Activated naive CD4-positive, alpha-beta T cell treated with anti-CD3 and anti-CD28 coated beads for 36 hours (primary cell): ENCODE data around the gene CTNNA2. TPM values are rescaled to one million over a fixed set of nuclear protein-coding genes. Genes with fewer than 3 reads are reported as not detected.

Source experiments
- CTCF ChIA-PET: fragments of 350-600 bp; sonication (Branson Sonifier 250); formaldehyde crosslinking; loops from one replicate; lab custom pipeline; 2021; ENCODE audit warnings: antibody characterized with exemption; lab: Charles Lee
- DNase-seq: peaks from one replicate; pipeline ENCODE4 v3.0.0-alpha.2; 2020
- H3K27ac Mint-ChIP-seq: one replicate; pipeline ENCODE4 v1.8.0; 2021; ENCODE audit warnings: mild to moderate bottlenecking, mixed read lengths
- H3K27me3 Mint-ChIP-seq: one replicate; pipeline ENCODE4 v1.8.0; 2021; ENCODE audit warnings: low read depth, mixed read lengths
- H3K36me3 Mint-ChIP-seq: one replicate; pipeline ENCODE4 v1.8.0; 2021; ENCODE audit warnings: low read depth, mixed read lengths
- H3K4me1 Mint-ChIP-seq: one replicate; pipeline ENCODE4 v1.8.0; 2021; ENCODE audit warnings: low read depth, mixed read lengths
- H3K4me3 Mint-ChIP-seq: one replicate; pipeline ENCODE4 v1.8.0; 2021; ENCODE audit warnings: mild to moderate bottlenecking, moderate library complexity, mixed read lengths
- H3K9me3 Mint-ChIP-seq: one replicate; pipeline ENCODE4 v1.8.0; 2021; ENCODE audit warnings: mixed read lengths
- intact Hi-C: fragments of 100-400 bp; cut with micrococcal nuclease; formaldehyde crosslinking; loops from one replicate; pipeline ENCODE4 v1.15.1; 2023
- total RNA-seq, 2 experiments: library from RNA; stranded (reverse); gene quantifications; one replicate each; pipeline ENCODE4 v1.2.3, GENCODE V29; 2021

CTNNA2 gene
- total RNA-seq, 2 experiments from 2014 or later = not detected

GRCh38 chr2:80529466-80530165, 1016.8 kb downstream of the CTNNA2 start:
- no peak overlapping the region for H3K27ac Mint-ChIP-seq
- no peaks in the 10 kb centered on the region for H3K27me3 Mint-ChIP-seq
- CTCF ChIA-PET = no interaction called here
- intact Hi-C loops = no loop called here
- H3K36me3 Mint-ChIP-seq = no peaks in the 10 kb centered on the region
- no peak for DNase-seq
- no peak overlapping the region for H3K4me3 Mint-ChIP-seq
- H3K9me3 Mint-ChIP-seq = peaks cover 6% of the 10 kb centered on the region
- no peaks in the 10 kb centered on the region for H3K4me1 Mint-ChIP-seq

GRCh38 chr2:80530442-80531064, 1017.7 kb downstream of the CTNNA2 start:
- no peak for DNase-seq
- Mint-ChIP-seq H3K9me3 (peaks cover 6% of the 10 kb centered on the region), H3K27me3 (no peaks in the 10 kb centered on the region), H3K4me3 (no peak overlapping the region), H3K27ac (no peak overlapping the region), H3K36me3 (no peaks in the 10 kb centered on the region), H3K4me1 (no peaks in the 10 kb centered on the region)
- intact Hi-C loops = no loop called here
- CTCF ChIA-PET = no interaction called here

GRCh38 chr2:80531319-80531718, 1018.5 kb downstream of the CTNNA2 start:
- no peak overlapping the region for H3K27ac Mint-ChIP-seq

GRCh38 chr2:80545420-80546210, 1032.8 kb downstream of the CTNNA2 start:
- no peaks in the 10 kb centered on the region for H3K4me1 Mint-ChIP-seq
- intact Hi-C loops = no loop called here

More at GRCh38 chr2:80531319-80531718, 1018.5 kb downstream of the CTNNA2 start:
- intact Hi-C loops = no loop called here
- Mint-ChIP-seq H3K4me3 (no peak overlapping the region), H3K4me1 (no peaks in the 10 kb centered on the region), H3K27me3 (no peaks in the 10 kb centered on the region), H3K9me3 (peaks cover 6% of the 10 kb centered on the region), H3K36me3 (no peaks in the 10 kb centered on the region)
- DNase-seq = no peak
- CTCF ChIA-PET = no interaction called here

GRCh38 chr2:80546766-80547165, 1033.9 kb downstream of the CTNNA2 start:
- intact Hi-C loops = no loop called here
- Mint-ChIP-seq H3K4me1 (no peaks in the 10 kb centered on the region), H3K27me3 (no peaks in the 10 kb centered on the region), H3K36me3 (no peaks in the 10 kb centered on the region), H3K4me3 (no peak overlapping the region), H3K9me3 (peaks cover 11% of the 10 kb centered on the region), H3K27ac (no peak overlapping the region)
- DNase-seq = no peak
- CTCF ChIA-PET = no interaction called here

More at GRCh38 chr2:80545420-80546210, 1032.8 kb downstream of the CTNNA2 start:
- H3K27me3 Mint-ChIP-seq = no peaks in the 10 kb centered on the region
- CTCF ChIA-PET = no interaction called here
- DNase-seq = no peak
- no peak overlapping the region for H3K4me3 Mint-ChIP-seq
- H3K9me3 Mint-ChIP-seq = peaks cover 11% of the 10 kb centered on the region
- H3K27ac Mint-ChIP-seq = no peak overlapping the region
- H3K36me3 Mint-ChIP-seq = no peaks in the 10 kb centered on the region

- no peak overlapping the region for H3K4me3 Mint-ChIP-seq
- H3K36me3 Mint-ChIP-seq = no peaks in the 10 kb centered on the region
- intact Hi-C loops = no loop called here
- CTCF ChIA-PET = no interaction called here
- no peaks in the 10 kb centered on the region for H3K27me3 Mint-ChIP-seq
- no peak for DNase-seq
- H3K27ac Mint-ChIP-seq = no peak overlapping the region
- no peaks in the 10 kb centered on the region for H3K4me1 Mint-ChIP-seq
- peaks cover 11% of the 10 kb centered on the region for H3K9me3 Mint-ChIP-seq
These were observed 1034.5 kb downstream of the CTNNA2 start for GRCh38 chr2:80547344-80547743.

GRCh38 chr2:80548469-80548868, 1035.6 kb downstream of the CTNNA2 start:
- Mint-ChIP-seq H3K27ac (no peak overlapping the region), H3K36me3 (no peaks in the 10 kb centered on the region), H3K4me3 (no peak overlapping the region), H3K27me3 (no peaks in the 10 kb centered on the region), H3K9me3 (peaks cover 11% of the 10 kb centered on the region), H3K4me1 (no peaks in the 10 kb centered on the region)
- DNase-seq = no peak
- intact Hi-C loops = no loop called here
- CTCF ChIA-PET = no interaction called here

- Mint-ChIP-seq H3K27ac (no peak overlapping the region), H3K9me3 (peaks cover 6% of the 10 kb centered on the region), H3K27me3 (no peaks in the 10 kb centered on the region), H3K4me3 (no peak overlapping the region), H3K36me3 (no peaks in the 10 kb centered on the region), H3K4me1 (no peaks in the 10 kb centered on the region)
- CTCF ChIA-PET = no interaction called here
- intact Hi-C loops = no loop called here
- DNase-seq = no peak
These were observed 1037.0 kb downstream of the CTNNA2 start for GRCh38 chr2:80549901-80550300.

- H3K9me3 Mint-ChIP-seq = peaks cover 4% of the 10 kb centered on the region
- no peak overlapping the region for H3K4me3 Mint-ChIP-seq
- intact Hi-C loops = no loop called here
- no peaks in the 10 kb centered on the region for H3K27me3 Mint-ChIP-seq
- H3K36me3 Mint-ChIP-seq = no peaks in the 10 kb centered on the region
- H3K4me1 Mint-ChIP-seq = no peaks in the 10 kb centered on the region
- DNase-seq = no peak
- CTCF ChIA-PET = no interaction called here
- H3K27ac Mint-ChIP-seq = no peak overlapping the region
These were observed 1047.5 kb downstream of the CTNNA2 start for GRCh38 chr2:80560326-80560725.

- intact Hi-C loops = no loop called here
- H3K27me3 Mint-ChIP-seq = no peaks in the 10 kb centered on the region
These were observed 1055.2 kb downstream of the CTNNA2 start for GRCh38 chr2:80568011-80568410.

GRCh38 chr2:80573167-80573566, 1060.3 kb downstream of the CTNNA2 start:
- intact Hi-C loops = no loop called here
- peaks cover 16% of the 10 kb centered on the region for H3K9me3 Mint-ChIP-seq

More at GRCh38 chr2:80568011-80568410, 1055.2 kb downstream of the CTNNA2 start:
- H3K36me3 Mint-ChIP-seq = no peaks in the 10 kb centered on the region
- no peak for DNase-seq
- H3K27ac Mint-ChIP-seq = no peak overlapping the region
- CTCF ChIA-PET = no interaction called here
- H3K4me1 Mint-ChIP-seq = no peaks in the 10 kb centered on the region
- H3K4me3 Mint-ChIP-seq = no peak overlapping the region
- peaks cover 12% of the 10 kb centered on the region for H3K9me3 Mint-ChIP-seq

GRCh38 chr2:80573950-80574349, 1061.1 kb downstream of the CTNNA2 start:
- CTCF ChIA-PET = no interaction called here
- Mint-ChIP-seq H3K27me3 (no peaks in the 10 kb centered on the region), H3K9me3 (peaks cover 11% of the 10 kb centered on the region), H3K36me3 (no peaks in the 10 kb centered on the region), H3K27ac (no peak overlapping the region), H3K4me3 (no peak overlapping the region), H3K4me1 (no peaks in the 10 kb centered on the region)
- intact Hi-C loops = no loop called here
- no peak for DNase-seq

More at GRCh38 chr2:80573167-80573566, 1060.3 kb downstream of the CTNNA2 start:
- Mint-ChIP-seq H3K27ac (no peak overlapping the region), H3K27me3 (no peaks in the 10 kb centered on the region), H3K4me1 (no peaks in the 10 kb centered on the region), H3K36me3 (no peaks in the 10 kb centered on the region), H3K4me3 (no peak overlapping the region)
- CTCF ChIA-PET = no interaction called here
- no peak for DNase-seq
